Glutamatergic neuron (in vitro differentiated cells): ENCODE measurements around the gene MPIG6B. TPM values are rescaled to one million over a fixed set of nuclear protein-coding genes. Genes with fewer than 3 reads are reported as not detected.
"Not testable (repeated sequence)": the region's sequence is repeated elsewhere in the genome, so short reads cannot be mapped to it uniquely, and the experiment has no call there.

Source experiments
- DNase-seq: peaks from one replicate; pipeline ENCODE4 v3.0.0; 2022
- H3K27ac Mint-ChIP-seq: one replicate; pipeline ENCODE4 v1.8.0; 2020; ENCODE audit warnings: mild to moderate bottlenecking, mixed read lengths, inconsistent platforms; ENCODE audit not compliant: unreplicated experiment
- H3K27me3 Mint-ChIP-seq: one replicate; pipeline ENCODE4 v1.8.0; 2020; ENCODE audit warnings: mild to moderate bottlenecking, moderate library complexity, mixed read lengths, inconsistent platforms; ENCODE audit not compliant: unreplicated experiment
- H3K36me3 Mint-ChIP-seq: one replicate; pipeline ENCODE4 v1.8.0; 2020; ENCODE audit warnings: mild to moderate bottlenecking, mixed read lengths, inconsistent platforms; ENCODE audit not compliant: unreplicated experiment
- H3K4me1 Mint-ChIP-seq: one replicate; pipeline ENCODE4 v1.8.0; 2020; ENCODE audit warnings: mild to moderate bottlenecking, low read depth, mixed read lengths, inconsistent platforms; ENCODE audit not compliant: unreplicated experiment
- H3K4me3 Mint-ChIP-seq: one replicate; pipeline ENCODE4 v1.8.0; 2020; ENCODE audit warnings: mild to moderate bottlenecking, mixed read lengths, inconsistent platforms; ENCODE audit not compliant: unreplicated experiment
- H3K9me3 Mint-ChIP-seq: one replicate; pipeline ENCODE4 v1.8.0; 2020; ENCODE audit warnings: mild to moderate bottlenecking, moderate library complexity, mixed read lengths, inconsistent platforms; ENCODE audit not compliant: unreplicated experiment
- total RNA-seq: library from RNA; stranded (reverse); fragmentation: NEBNext Ultra II Directional; extraction: Animal tissue kit (Norgen Biotek cat#: 25700); gene quantifications from one replicate; pipeline ENCODE4 v1.2.1, GENCODE V29; 2021; ENCODE audit not compliant: unreplicated experiment
- TF ChIP-seq, protein P1 (sequence below): fragments of 200-600 bp; sonication (generic); IDR thresholded peaks from one replicate; pipeline ENCODE4 v1.5.0; 2021; ENCODE audit not compliant: partially characterized antibody, unreplicated experiment

The MPIG6B gene
- total RNA-seq, 1 donor from 2014 or later, result not detected

DNA sequence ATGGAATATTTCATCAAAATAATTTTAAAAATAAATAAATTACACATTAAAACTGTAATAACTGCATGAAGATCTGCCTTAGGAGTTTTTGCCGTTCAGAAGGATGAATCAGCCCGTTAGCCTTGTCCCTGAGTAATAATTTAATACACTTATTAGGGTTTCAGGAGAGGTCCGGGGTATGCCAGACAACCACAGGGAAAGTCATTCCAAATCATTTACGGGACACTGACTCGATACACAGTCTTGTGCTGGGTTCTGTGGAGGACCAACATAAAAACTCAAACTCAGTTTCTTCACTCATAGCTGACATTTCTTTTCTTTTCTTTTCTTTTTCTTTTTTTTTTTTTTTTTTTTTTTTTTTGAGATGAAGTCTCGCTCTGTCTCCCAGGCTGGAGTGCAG is 17.2 kb upstream of the MPIG6B start:
- Mint-ChIP-seq H3K27ac (no peak overlapping the region), H3K36me3 (no peaks in the 10 kb centered on the region), H3K9me3 (peaks cover 16% of the 10 kb centered on the region), H3K27me3 (peaks cover 11% of the 10 kb centered on the region), H3K4me1 (peaks cover 15% of the 10 kb centered on the region), H3K4me3 (no peak overlapping the region)
- no peak for DNase-seq
- TF ChIP-seq, protein P1, sequence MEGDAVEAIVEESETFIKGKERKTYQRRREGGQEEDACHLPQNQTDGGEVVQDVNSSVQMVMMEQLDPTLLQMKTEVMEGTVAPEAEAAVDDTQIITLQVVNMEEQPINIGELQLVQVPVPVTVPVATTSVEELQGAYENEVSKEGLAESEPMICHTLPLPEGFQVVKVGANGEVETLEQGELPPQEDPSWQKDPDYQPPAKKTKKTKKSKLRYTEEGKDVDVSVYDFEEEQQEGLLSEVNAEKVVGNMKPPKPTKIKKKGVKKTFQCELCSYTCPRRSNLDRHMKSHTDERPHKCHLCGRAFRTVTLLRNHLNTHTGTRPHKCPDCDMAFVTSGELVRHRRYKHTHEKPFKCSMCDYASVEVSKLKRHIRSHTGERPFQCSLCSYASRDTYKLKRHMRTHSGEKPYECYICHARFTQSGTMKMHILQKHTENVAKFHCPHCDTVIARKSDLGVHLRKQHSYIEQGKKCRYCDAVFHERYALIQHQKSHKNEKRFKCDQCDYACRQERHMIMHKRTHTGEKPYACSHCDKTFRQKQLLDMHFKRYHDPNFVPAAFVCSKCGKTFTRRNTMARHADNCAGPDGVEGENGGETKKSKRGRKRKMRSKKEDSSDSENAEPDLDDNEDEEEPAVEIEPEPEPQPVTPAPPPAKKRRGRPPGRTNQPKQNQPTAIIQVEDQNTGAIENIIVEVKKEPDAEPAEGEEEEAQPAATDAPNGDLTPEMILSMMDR, result no peak

DNA sequence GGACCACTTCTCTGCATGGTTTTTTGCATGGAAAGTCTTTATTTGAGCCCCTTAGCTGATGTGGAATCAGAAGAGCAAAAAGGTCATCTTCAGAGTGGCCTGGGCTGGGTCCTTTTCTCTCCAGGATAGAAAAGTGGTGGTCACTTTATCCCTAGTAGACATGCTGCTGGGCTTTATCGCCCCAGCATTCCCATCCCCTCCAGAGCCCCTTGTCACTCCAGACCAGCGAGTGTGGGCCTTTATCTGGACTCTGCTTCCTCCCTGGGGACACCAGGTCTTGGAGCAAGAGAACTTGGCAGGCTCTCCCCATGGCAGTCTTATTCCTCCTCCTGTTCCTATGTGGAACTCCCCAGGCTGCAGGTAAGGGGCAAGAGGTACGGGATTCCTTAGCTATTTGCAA is 16.6 kb upstream of the MPIG6B start, which contains the start of gene LY6G6F:
Gene LY6G6F (plus strand): TSS at position 268 of the 400 bp plus-strand sequence. CDS start 41 bp downstream, at position 309.
- Mint-ChIP-seq H3K27me3 (peaks cover 10% of the 10 kb centered on the region), H3K4me1 (peaks cover 8% of the 10 kb centered on the region), H3K27ac (no peak within 1 kb of the TSS), H3K4me3 (no peak within 1 kb of the TSS), H3K36me3 (no peaks in the 10 kb centered on the region), H3K9me3 (peaks cover 16% of the 10 kb centered on the region)
- TF ChIP-seq, protein P1, result no peak
- DNase-seq, result no peak

DNA sequence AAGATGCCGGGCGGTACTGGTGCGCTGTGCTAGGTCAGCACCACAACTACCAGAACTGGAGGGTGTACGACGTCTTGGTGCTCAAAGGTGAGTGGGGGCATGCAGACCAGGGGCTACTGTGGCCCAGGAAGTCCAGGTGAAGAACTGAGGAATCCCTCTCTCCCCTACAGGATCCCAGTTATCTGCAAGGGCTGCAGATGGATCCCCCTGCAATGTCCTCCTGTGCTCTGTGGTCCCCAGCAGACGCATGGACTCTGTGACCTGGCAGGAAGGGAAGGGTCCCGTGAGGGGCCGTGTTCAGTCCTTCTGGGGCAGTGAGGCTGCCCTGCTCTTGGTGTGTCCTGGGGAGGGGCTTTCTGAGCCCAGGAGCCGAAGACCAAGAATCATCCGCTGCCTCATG is 15.5 kb upstream of the MPIG6B start:
- TF ChIP-seq, protein P1, result no peak
- Mint-ChIP-seq H3K27me3 (peaks cover 6% of the 10 kb centered on the region), H3K9me3 (peaks cover 16% of the 10 kb centered on the region), H3K36me3 (no peaks in the 10 kb centered on the region), H3K27ac (no peak overlapping the region), H3K4me1 (peaks cover 6% of the 10 kb centered on the region), H3K4me3 (no peak overlapping the region)
- DNase-seq, result no peak

DNA sequence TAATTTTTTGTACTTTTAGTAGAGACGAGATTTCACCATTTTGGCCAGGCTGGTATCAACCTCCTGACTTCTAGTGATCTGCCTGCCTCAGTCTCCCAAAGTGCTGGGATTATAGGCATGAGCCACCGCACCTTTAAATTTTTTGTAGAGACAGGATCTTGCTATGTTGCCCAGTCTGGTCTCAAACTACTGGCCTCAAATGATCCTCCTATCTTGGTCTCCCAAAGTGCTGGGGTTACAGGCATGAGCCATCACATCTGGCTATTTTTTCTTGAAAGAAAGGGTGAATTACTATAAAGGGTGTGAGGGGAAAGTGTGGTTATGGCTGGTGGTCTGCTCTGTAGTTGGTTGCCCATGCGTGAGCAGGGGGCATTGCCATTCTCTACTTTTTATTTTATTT is 14.9 kb upstream of the MPIG6B start:
- no peaks in the 10 kb centered on the region for H3K36me3 Mint-ChIP-seq
- peaks cover 14% of the 10 kb centered on the region for H3K9me3 Mint-ChIP-seq

DNA sequence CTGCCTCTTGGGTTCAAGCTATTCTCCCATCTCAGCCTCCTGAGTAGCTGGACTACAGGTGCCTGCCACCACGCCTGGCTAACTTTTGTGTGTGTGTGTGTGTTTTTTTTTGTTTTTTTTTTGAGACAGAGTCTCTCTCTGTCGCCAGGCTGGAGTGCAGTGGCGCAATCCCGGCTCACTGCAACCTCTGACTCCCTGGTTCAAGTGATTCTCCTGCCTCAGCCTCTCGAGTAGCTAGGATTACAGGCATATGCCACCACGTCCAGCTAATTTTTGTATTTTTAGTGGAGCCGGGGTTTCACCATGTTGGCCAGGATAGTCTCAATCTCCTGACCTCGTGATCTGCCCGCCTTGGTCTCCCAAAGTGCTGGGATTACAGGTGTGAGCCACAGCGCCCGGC is 14.0 kb upstream of the MPIG6B start:
- H3K36me3 Mint-ChIP-seq, H3K4me3 Mint-ChIP-seq, H3K9me3 Mint-ChIP-seq, DNase-seq, H3K27ac Mint-ChIP-seq, H3K27me3 Mint-ChIP-seq: not testable (repeated sequence)
- peaks cover 12% of the 10 kb centered on the region for H3K4me1 Mint-ChIP-seq

More for the DNA sequence above, 14.9 kb upstream of the MPIG6B start:
- DNase-seq, result no peak
- Mint-ChIP-seq H3K4me3 (no peak overlapping the region), H3K27ac (no peak overlapping the region), H3K27me3 (peaks cover 9% of the 10 kb centered on the region), H3K4me1 (peaks cover 8% of the 10 kb centered on the region)
- TF ChIP-seq, protein P1, result no peak
